Right ventricle myocardium inferior (tissue), 1 donor: ENCODE measurements around the gene BOD1L2. TPM values are rescaled to one million over a fixed set of nuclear protein-coding genes. Genes with fewer than 3 reads are reported as not detected.

ENCODE experiments used
- total RNA-seq: library from RNA; stranded (reverse); fragmentation: NEBNext Ultra II Directional; extraction: Animal tissue kit (Norgen Biotek cat#: 25700); gene quantifications from one replicate; pipeline ENCODE4 v1.2.1, GENCODE V29; 2021
- donor health status: DM: no; HTN: yes; CAD: no; lungs with severe emphysema.

Gene BOD1L2
- total RNA-seq, 1 donor from 2014 or later: not detected

Other genes with a start within 250 kb of the BOD1L2 start
- gene ST8SIA3, start 205.5 kb downstream of the BOD1L2 start, total RNA-seq: not detected